Coronary artery (tissue), 2 donors: ENCODE measurements around the gene BABAM2.
A peak's percentile ranks its signal among the peaks of the same experiment; 100 is the strongest.

Source experiments
- DNase-seq: peaks from one replicate; pipeline ENCODE4 v3.0.0-alpha.2; 2017; ENCODE audit warnings: low spot score
- H3K27ac ChIP-seq, 2 donors: fragments of 200-600 bp; sonication (generic); one replicate each; pipeline ENCODE4 v1.5.1; 2016 to 2019
- H3K4me3 ChIP-seq: fragments of 200-600 bp; sonication (generic); 2 replicates; pipeline ENCODE4 v1.5.1; 2016; ENCODE audit warnings: mild to moderate bottlenecking, moderate library complexity
- TF ChIP-seq, protein P1 (sequence below): fragments of 200-600 bp; sonication (generic); IDR thresholded peaks from one replicate; pipeline ENCODE4 v1.5.1; 2019; ENCODE audit warnings: antibody characterized with exemption

Gene BABAM2

DNA sequence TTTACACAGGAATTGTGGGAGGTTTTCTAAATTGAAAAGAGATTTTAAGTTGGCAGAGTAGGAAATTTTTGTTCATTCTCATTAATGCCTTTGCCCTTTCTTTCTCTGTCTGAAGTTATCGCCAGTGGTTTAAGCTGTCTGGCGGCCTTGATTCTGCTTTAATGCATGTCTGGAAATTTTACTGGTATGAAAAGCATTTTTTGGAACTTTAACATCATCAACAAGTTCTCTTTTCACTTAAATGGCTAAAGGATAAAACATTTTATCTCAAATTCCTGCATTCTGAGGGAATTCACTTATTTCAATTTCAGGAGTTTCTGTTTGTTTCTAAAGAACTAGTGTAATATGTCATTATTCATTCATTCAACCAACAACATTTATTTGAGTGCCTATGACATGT, 268.3 kb downstream of the BABAM2 start:
- TF ChIP-seq, protein P1, sequence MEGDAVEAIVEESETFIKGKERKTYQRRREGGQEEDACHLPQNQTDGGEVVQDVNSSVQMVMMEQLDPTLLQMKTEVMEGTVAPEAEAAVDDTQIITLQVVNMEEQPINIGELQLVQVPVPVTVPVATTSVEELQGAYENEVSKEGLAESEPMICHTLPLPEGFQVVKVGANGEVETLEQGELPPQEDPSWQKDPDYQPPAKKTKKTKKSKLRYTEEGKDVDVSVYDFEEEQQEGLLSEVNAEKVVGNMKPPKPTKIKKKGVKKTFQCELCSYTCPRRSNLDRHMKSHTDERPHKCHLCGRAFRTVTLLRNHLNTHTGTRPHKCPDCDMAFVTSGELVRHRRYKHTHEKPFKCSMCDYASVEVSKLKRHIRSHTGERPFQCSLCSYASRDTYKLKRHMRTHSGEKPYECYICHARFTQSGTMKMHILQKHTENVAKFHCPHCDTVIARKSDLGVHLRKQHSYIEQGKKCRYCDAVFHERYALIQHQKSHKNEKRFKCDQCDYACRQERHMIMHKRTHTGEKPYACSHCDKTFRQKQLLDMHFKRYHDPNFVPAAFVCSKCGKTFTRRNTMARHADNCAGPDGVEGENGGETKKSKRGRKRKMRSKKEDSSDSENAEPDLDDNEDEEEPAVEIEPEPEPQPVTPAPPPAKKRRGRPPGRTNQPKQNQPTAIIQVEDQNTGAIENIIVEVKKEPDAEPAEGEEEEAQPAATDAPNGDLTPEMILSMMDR, result no peak

DNA sequence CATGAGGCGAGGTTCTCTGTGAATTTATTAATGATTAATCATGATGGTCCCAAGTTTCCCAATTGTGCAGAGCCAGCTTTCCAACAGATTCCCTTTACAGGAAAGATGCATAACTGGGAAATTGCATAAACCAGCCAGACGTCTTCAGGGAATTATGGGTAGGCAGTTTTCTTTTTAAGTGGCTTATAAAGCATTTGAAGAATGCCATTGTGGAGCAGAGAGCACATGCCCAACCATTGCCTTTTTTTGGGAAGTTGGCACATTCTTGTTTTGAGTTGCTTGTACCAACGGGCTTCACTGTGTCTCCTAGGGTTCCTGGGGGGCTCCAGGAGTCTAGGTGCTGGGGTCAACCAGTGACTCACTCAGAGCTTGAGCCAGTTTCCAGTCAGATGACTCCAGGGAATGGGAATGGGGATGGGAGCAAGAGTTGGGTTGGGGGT, 270.5 kb downstream of the BABAM2 start:
- H3K4me3 ChIP-seq, result no peak overlapping the region
- DNase-seq, result no peak
- TF ChIP-seq, protein P1, result no peak
- no peak overlapping the region for H3K27ac ChIP-seq

More for the DNA sequence above, 268.3 kb downstream of the BABAM2 start:
- Histone ChIP-seq H3K4me3 (no peak overlapping the region), H3K27ac (no peak overlapping the region)
- DNase-seq, result no peak

DNA sequence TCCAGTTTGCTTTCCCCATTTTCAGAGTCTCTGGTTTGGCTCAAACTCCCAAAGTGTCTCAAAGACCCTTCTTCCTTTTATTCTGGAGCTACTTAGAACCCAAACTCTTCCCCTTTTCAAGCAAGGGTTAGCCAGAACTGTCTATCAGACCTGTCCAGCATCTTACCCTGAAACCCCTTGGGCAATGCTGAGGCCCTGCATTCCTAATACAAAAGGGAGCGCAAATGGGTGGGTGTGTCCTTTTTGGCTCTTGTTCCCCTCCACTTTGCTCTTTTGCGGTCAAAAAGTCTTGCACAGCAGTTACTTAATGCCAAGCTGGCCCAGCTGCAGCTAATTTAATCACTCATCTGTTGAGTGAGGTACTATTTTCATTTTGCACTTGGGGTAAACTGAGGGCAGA, 270.9 kb downstream of the BABAM2 start:
- Histone ChIP-seq H3K4me3 (no peak overlapping the region), H3K27ac (no peak overlapping the region)

DNA sequence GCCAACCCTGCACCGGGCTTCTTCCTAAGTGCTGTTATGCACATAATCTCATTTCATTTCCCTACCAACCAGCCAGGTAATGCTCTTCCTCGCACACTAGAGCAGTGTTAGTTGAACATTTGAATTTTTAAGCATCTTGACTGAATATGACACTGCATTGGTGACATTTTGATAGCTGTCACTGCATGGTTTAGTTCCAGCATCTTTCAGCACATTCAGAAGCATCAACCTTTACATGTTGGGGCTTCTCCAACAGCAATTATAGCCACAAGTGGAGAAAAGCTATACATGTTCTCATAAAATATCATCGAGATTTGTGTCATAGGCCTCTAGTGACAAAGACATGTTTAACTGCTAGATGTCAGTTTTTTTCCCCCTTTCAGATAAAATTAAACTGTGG, 272.0 kb downstream of the BABAM2 start:
- TF ChIP-seq, protein P1, result no peak

More for the DNA sequence above, 270.9 kb downstream of the BABAM2 start:
- no peak for DNase-seq
- TF ChIP-seq, protein P1, result no peak

DNA sequence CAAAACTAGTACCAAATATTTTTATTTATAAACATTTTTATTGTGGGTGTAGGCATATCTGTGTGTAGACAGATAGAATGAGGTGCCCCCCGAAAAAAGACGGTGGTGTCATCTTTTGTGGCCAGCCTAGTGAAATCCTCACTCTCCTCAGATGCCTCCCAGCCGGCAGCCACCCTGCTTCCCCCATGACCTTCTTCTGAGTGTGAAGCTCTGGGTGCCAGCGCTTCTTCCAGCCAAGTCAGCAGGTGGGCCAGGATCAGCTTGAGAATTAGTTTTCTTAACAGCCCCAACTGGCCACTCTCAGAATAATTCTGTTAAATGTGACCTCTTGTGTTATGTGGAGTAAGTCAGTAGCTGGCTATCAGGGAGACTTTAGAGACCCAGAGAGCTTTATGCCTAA, 272.5 kb downstream of the BABAM2 start:
- no peak overlapping the region for H3K4me3 ChIP-seq
- no peak for DNase-seq
- TF ChIP-seq, protein P1, result no peak
- H3K27ac ChIP-seq, result no peak overlapping the region

More for the DNA sequence above, 272.0 kb downstream of the BABAM2 start:
- H3K4me3 ChIP-seq, result no peak overlapping the region
- no peak for DNase-seq
- no peak overlapping the region for H3K27ac ChIP-seq

DNA sequence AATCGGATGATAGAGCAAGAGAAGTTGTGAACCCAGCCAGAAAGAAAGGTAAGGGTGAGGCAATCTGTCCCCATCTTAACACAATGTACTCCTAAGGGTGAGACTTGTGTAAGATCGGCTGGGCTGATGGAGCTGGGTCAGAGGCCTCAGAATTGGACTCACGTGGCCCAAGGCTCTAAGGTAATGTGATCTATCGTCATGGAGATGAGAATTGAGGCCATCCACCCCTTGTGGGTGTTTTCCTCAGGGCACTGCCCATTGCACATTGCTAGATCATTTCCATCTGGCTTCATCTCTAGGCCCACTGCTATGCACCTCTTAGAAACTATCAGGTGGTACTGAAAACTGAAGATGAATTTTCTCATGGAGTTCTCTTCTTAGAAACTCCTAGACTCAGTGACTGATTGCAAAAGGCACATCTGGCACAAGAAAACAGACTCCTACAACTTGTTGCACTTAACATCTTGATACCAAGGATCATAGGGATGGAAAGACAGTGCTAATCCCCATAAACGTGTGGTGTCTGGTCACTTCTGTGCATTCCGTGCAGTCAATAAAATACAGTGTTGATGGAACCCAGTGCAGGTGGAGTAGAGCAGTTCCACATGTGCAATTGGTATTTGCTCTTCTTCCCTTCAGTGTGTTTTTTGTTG, 273.2 kb downstream of the BABAM2 start:
- no peak overlapping the region for H3K4me3 ChIP-seq
- peak overlapping the region in 1 of 2 donors; percentile 42 for H3K27ac ChIP-seq
- TF ChIP-seq, protein P1, result no peak
- no peak for DNase-seq

DNA sequence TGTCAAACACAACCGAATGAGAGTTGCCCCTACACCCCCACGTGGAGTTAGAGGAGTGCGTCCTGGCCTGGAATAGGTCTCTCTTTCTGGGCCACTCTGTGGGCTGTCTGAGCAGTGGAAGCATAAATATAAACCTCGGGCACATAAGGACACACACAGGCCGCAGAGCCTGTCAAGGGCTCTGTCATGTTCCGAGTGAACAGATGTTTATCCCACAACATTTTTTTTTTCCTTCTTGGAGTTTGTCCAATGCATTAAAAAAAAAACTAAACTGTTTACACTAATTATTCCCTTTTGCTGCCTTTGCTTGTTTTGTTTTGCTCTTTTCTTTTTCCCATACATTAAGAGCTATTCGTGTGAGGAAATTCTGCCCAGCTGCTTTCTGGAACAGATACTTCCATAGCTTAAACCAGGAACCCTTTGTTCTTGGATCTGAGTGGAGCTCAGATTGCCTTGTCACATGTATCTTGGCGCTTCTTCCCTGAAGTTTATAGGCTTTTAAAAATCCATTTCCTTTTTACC, 273.8 kb downstream of the BABAM2 start:
- DNase-seq, result no peak
- H3K4me3 ChIP-seq, result no peak overlapping the region
- TF ChIP-seq, protein P1, result no peak
- H3K27ac ChIP-seq, result peak overlapping the region in 1 of 2 donors; percentile 42
